GM23248 (cell line): ENCODE measurements around the gene IL13RA1. TPM values are rescaled to one million over a fixed set of nuclear protein-coding genes. Genes with fewer than 3 reads are reported as not detected.
A peak's percentile ranks its signal among the peaks of the same experiment; 100 is the strongest.

ENCODE experiments used
- DNase-seq: peaks from one replicate; pipeline ENCODE4 v3.0.0-alpha.2; 2015
- H2AFZ ChIP-seq: fragments of 200-600 bp; sonication (generic); 2 replicates; pipeline ENCODE4 v1.6.1; 2016; ENCODE audit warnings: antibody characterized with exemption
- H3F3A ChIP-seq: fragments of 200-600 bp; sonication (generic); 2 replicates; pipeline ENCODE4 v1.6.1; 2016; ENCODE audit warnings: mild to moderate bottlenecking, antibody characterized with exemption, mixed run types; ENCODE audit not compliant: insufficient read depth
- H3K27ac ChIP-seq: fragments of 200-600 bp; sonication (generic); 2 replicates; pipeline ENCODE4 v1.5.1; 2016; ENCODE audit warnings: mild to moderate bottlenecking
- H3K27me3 ChIP-seq: fragments of 200-600 bp; sonication (generic); replicated peaks from 2 replicates; pipeline ENCODE4 v1.6.1; 2016; ENCODE audit warnings: mild to moderate bottlenecking; ENCODE audit not compliant: insufficient read depth
- H3K36me3 ChIP-seq: fragments of 200-600 bp; sonication (generic); 2 replicates; pipeline ENCODE4 v1.6.1; 2016; ENCODE audit warnings: low read depth, mild to moderate bottlenecking
- H3K4me1 ChIP-seq: fragments of 200-600 bp; sonication (generic); 2 replicates; pipeline ENCODE4 v1.6.1; 2016; ENCODE audit warnings: mild to moderate bottlenecking; ENCODE audit not compliant: insufficient read depth
- H3K4me2 ChIP-seq: fragments of 200-600 bp; sonication (generic); one replicate; pipeline ENCODE4 v1.6.1; 2016; ENCODE audit warnings: mild to moderate bottlenecking; ENCODE audit not compliant: unreplicated experiment
- H3K4me3 ChIP-seq: fragments of 200-600 bp; sonication (generic); 2 replicates; pipeline ENCODE4 v1.5.1; 2016; ENCODE audit warnings: mild to moderate bottlenecking
- H3K79me2 ChIP-seq: fragments of 200-600 bp; sonication (generic); 2 replicates; pipeline ENCODE4 v1.6.1; 2016; ENCODE audit warnings: mild to moderate bottlenecking; ENCODE audit not compliant: insufficient read depth
- H3K9ac ChIP-seq: fragments of 200-600 bp; sonication (generic); 2 replicates; pipeline ENCODE4 v1.6.1; 2016; ENCODE audit warnings: mild to moderate bottlenecking
- H3K9me2 ChIP-seq: fragments of 200-600 bp; sonication (generic); 2 replicates; pipeline ENCODE4 v1.6.1; 2016; ENCODE audit warnings: mixed run types, mild to moderate bottlenecking, moderate library complexity; ENCODE audit not compliant: insufficient read depth
- H3K9me3 ChIP-seq: fragments of 200-600 bp; sonication (generic); one replicate; pipeline ENCODE4 v1.6.1; 2017; ENCODE audit warnings: low read depth
- H4K20me1 ChIP-seq: fragments of 200-600 bp; sonication (generic); 2 replicates; pipeline ENCODE4 v1.6.0; 2016; ENCODE audit not compliant: insufficient read depth
- EZH2 ChIP-seq: fragments of 200-600 bp; sonication (generic); IDR thresholded peaks from 2 replicates; pipeline ENCODE4 v1.6.1; 2018; ENCODE audit warnings: antibody characterized with exemption, mild to moderate bottlenecking; ENCODE audit not compliant: insufficient read depth, poor library complexity, severe bottlenecking
- EZH2phosphoT487 ChIP-seq: fragments of 200-600 bp; sonication (generic); IDR thresholded peaks from 2 replicates; pipeline ENCODE4 v1.6.1; 2018; ENCODE audit warnings: antibody characterized with exemption, moderate library complexity, mild to moderate bottlenecking, low read depth; ENCODE audit not compliant: insufficient read depth
- WGBS, 2 experiments: methylation state at CpG; one replicate each; pipeline ENCODE4 v1.1.6; 2015 to 2017; ENCODE audit warnings: low lambda C conversion rate in 2 of 2, low coverage in 1 of 2; ENCODE audit errors: missing lambda C conversion rate in 2 of 2; 5-methylcytosine and 5-hydroxymethylcytosine counted together
- in situ Hi-C: fragments of 300-500 bp; cut with MboI; formaldehyde crosslinking; loops from 2 replicates; pipeline ENCODE4 v1.15.0; 2020
- polyA plus RNA-seq: library from polyadenylated mRNA; unstranded; fragments of >200 nt; fragmentation: Nextera tagmentation; extraction: Ambion mirVana; gene quantifications from 2 replicates; pipeline ENCODE4 v1.2.1, GENCODE V29; 2016
- total RNA-seq: library from RNA; depleted of rRNA; stranded (reverse); fragments of >200 nt; shearing (Covaris generic); gene quantifications from 2 replicates; pipeline ENCODE4 v1.2.3, GENCODE V29; 2014

IL13RA1 gene
- total and polyA plus RNA-seq, 2 experiments from 2014 or later = 47.9 to 51.2 TPM

DNA sequence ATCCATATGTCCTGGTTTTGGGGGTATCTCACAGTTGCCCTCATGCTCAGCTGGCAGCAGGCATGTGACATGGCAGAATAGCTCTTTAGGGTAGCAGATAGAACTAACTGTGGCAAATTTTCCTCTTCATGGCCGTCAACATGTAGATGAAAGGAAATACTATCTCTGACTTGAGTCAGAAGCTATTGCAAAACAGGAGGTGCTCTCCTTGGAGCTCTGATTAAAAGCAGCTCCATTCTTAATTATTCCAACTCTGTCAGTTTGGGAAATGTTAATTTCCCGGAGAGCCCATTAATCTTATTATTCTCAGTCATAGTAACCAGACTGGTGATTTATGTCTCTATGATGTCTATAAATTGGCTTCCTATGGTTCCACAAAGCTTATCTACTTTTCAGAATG, 18.2 kb downstream of the IL13RA1 start:
- Histone ChIP-seq H3K27ac (no peak overlapping the region; the same call in 1 of the 2 replicates), H3K4me1 (peaks cover 19% of the 10 kb centered on the region), H2AFZ (no peak overlapping the region), H3K27me3 (no peaks in the 10 kb centered on the region), H4K20me1 (no peaks in the 10 kb centered on the region), H3K4me2 (no peak overlapping the region), H3K4me3 (no peak overlapping the region), H3F3A (peaks cover 13% of the 10 kb centered on the region; the same call in 1 of the 2 replicates), H3K79me2 (peaks cover 27% of the 10 kb centered on the region), H3K9ac (no peak overlapping the region), H3K36me3 (0 out of 2 replicates have a peak, but pooled peaks cover 7% of the 10 kb centered on the region), H3K9me3 (no peaks in the 10 kb centered on the region), H3K9me2 (no peaks in the 10 kb centered on the region)
- TF ChIP-seq EZH2 (no peak), EZH2phosphoT487 (no peak)
- in situ Hi-C loops = no loop called here
- 3 to 13% methylated on average over 2 of the region's 2 CpGs for WGBS, 2 experiments
- peak; percentile 30 for DNase-seq

DNA sequence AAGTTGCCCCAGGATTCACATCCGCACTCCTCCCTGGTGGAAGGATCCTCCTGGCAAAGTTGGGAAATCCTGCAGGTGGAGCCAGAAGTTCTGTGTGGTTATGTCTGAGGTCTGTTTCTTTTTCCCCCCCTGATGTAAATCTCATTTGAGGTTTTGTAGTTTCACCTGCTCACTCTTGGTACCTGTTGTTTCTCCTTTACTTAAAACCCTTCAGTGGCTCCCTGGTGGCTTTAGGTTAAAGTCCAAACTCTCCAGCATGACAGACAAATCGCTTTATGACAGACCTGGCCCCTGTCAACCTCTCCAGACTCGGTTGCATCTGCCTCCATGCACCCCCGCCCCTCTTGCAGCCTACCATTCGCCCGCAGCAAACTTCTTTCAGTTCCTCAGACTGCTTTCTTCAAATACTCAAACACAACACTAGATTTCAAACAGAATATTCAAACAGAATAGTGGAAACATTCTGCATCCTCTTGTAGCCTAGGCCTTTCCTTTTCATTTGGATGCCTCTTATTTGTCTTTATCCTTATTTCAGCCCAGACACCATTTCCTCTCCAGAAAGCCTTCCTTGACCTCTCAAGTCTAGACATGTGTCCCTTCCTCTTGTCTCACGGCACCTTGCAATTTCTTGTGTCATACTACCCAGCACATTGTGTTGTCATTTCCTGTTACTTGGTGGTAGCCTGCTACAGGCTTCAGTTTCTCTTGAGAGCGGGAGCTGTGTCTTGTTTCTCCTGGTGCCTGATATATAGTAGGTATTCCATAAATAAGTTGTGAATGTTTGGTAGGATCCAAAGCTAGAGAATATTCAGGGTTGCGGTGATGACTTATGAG, 24.8 kb downstream of the IL13RA1 start:
- Histone ChIP-seq H3K27ac (no peak overlapping the region), H4K20me1 (no peaks in the 10 kb centered on the region), H3K79me2 (no peaks in the 10 kb centered on the region), H3K27me3 (no peaks in the 10 kb centered on the region), H3K4me3 (no peak overlapping the region), H3K9me3 (no peaks in the 10 kb centered on the region), H3K9ac (no peak overlapping the region), H3K4me1 (peaks cover 20% of the 10 kb centered on the region), H3K4me2 (no peak overlapping the region), H3K36me3 (0 out of 2 replicates have a peak, but pooled peaks cover 7% of the 10 kb centered on the region), H3K9me2 (no peaks in the 10 kb centered on the region), H2AFZ (no peak overlapping the region), H3F3A (peaks cover 12% of the 10 kb centered on the region; the same call in 1 of the 2 replicates)
- DNase-seq = no peak
- 91 to 97% methylated on average over 8 to 9 of the region's 9 CpGs for WGBS, 2 experiments
- in situ Hi-C loops = no loop called here
- no peak for TF ChIP-seq EZH2
- no peak for TF ChIP-seq EZH2phosphoT487

DNA sequence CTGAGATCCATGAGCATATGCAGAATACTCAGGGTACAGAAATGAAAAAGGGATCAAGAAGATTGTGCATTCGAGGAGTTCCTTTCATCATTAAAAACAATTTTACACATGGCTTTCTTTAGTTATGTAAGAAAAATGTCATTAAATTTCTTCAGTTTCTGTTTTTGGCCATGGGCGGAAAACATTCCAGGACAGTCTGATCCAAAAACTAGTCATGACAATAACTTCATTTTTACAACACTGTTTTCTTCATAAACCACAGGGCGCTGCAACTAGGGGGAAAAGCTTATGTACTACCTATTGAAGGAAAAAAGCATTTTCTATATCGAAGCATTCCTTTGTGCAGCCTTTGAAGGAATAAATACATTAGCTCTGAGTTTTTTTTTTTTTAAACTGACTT, 28.2 kb downstream of the IL13RA1 start:
- peak; percentile 50 for DNase-seq
- in situ Hi-C loops = no loop called here
- WGBS, 2 experiments = 13 to 25% methylated on average over 4 of the region's 4 CpGs

DNA sequence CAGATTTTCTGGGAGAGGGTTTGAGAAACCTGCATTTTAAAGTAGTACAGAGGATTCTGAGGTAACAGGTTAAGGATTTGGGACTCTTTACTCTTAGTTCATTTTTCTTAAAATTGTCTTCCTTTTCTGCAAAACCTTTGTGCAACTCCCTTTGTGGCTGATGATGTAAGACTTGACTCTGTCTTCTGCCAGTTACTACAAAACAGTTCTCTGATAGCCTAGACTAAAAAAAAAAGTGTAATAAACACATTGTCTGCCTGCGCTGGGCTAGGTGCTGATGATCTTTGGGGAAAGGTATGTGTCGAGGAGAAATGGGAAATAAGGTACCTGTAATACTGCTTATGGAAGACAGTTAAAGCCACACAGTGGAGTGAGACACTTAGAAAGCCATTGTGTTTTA, 28.7 kb downstream of the IL13RA1 start:
- no peaks in the 10 kb centered on the region for H3K9me3 ChIP-seq
- H3K9ac ChIP-seq = peak overlapping the region; percentile 43; the same call in 1 of the 2 replicates
- in situ Hi-C loops = no loop called here
- H2AFZ ChIP-seq = no peak overlapping the region
- H3F3A ChIP-seq = peaks cover 12% of the 10 kb centered on the region; the same call in 1 of the 2 replicates
- no peaks in the 10 kb centered on the region for H3K36me3 ChIP-seq
- H3K27ac ChIP-seq = peak overlapping the region; percentile 43
- peak overlapping the region; percentile 50 for H3K4me2 ChIP-seq
- H3K4me1 ChIP-seq = peaks cover 20% of the 10 kb centered on the region
- H4K20me1 ChIP-seq = no peaks in the 10 kb centered on the region
- TF ChIP-seq EZH2phosphoT487 (no peak), EZH2 (no peak)
- 14 to 19% methylated on average over 2 of the region's 2 CpGs for WGBS, 2 experiments
- peak; percentile 47 for DNase-seq
- no peak overlapping the region for H3K4me3 ChIP-seq
- no peaks in the 10 kb centered on the region for H3K27me3 ChIP-seq
- H3K79me2 ChIP-seq = no peaks in the 10 kb centered on the region
- H3K9me2 ChIP-seq = no peaks in the 10 kb centered on the region

More for the DNA sequence above, 28.2 kb downstream of the IL13RA1 start:
- H3K4me1 ChIP-seq = peaks cover 20% of the 10 kb centered on the region
- no peak overlapping the region for H2AFZ ChIP-seq
- H3K27me3 ChIP-seq = no peaks in the 10 kb centered on the region
- no peaks in the 10 kb centered on the region for H3K9me2 ChIP-seq
- no peaks in the 10 kb centered on the region for H3K9me3 ChIP-seq
- H3K27ac ChIP-seq = peak overlapping the region; percentile 43
- H3K9ac ChIP-seq = peak overlapping the region; percentile 43; the same call in 1 of the 2 replicates
- H3F3A ChIP-seq = peaks cover 12% of the 10 kb centered on the region; the same call in 1 of the 2 replicates
- no peaks in the 10 kb centered on the region for H3K79me2 ChIP-seq
- TF ChIP-seq EZH2phosphoT487 (no peak), EZH2 (no peak)
- H3K4me2 ChIP-seq = peak overlapping the region; percentile 50
- no peaks in the 10 kb centered on the region for H3K36me3 ChIP-seq
- H4K20me1 ChIP-seq = no peaks in the 10 kb centered on the region
- H3K4me3 ChIP-seq = no peak overlapping the region
